GM12864 (cell line): ENCODE results near the gene DVL2.

Source experiments
- DNase-seq: peaks from one replicate; pipeline ENCODE4 v3.0.0-alpha.2; 2011; ENCODE audit warnings: low read depth
- H3K4me3 ChIP-seq: 2 replicates; pipeline ENCODE4 v1.5.1; 2011; ENCODE audit warnings: mild to moderate bottlenecking, low read depth, low read length, control low read depth
- CTCF ChIP-seq: IDR thresholded peaks from 2 replicates; pipeline ENCODE4 v1.5.1; 2011; ENCODE audit warnings: low read depth, mild to moderate bottlenecking, moderate library complexity, low read length, control low read depth, inconsistent platforms; ENCODE audit errors: missing control alignments

DVL2 gene

GRCh38 chr17:7280519-7281073 lies 46.3 kb upstream of the DVL2 start:
- H3K4me3 ChIP-seq: peak overlapping the region; percentile 57
- TF ChIP-seq CTCF: peak; percentile 97
- peak; percentile 59 for DNase-seq

- DNase-seq: no peak
- no peak overlapping the region for H3K4me3 ChIP-seq
- no peak for TF ChIP-seq CTCF
Observed at GRCh38 chr17:7279448-7279847, 45.1 kb upstream of the DVL2 start.

GRCh38 chr17:7266784-7267183 lies 32.5 kb upstream of the DVL2 start:
- DNase-seq: no peak
- no peak overlapping the region for H3K4me3 ChIP-seq
- no peak for TF ChIP-seq CTCF

GRCh38 chr17:7263801-7264078 lies 29.4 kb upstream of the DVL2 start:
- no peak for DNase-seq

GRCh38 chr17:7262935-7263800 lies 28.9 kb upstream of the DVL2 start:
- H3K4me3 ChIP-seq: no peak overlapping the region
- TF ChIP-seq CTCF: no peak
- no peak for DNase-seq

More at GRCh38 chr17:7263801-7264078, 29.4 kb upstream of the DVL2 start:
- H3K4me3 ChIP-seq: no peak overlapping the region
- no peak for TF ChIP-seq CTCF

- no peak for DNase-seq
- H3K4me3 ChIP-seq: peak within 1 kb of the TSS; percentile 34
- TF ChIP-seq CTCF: no peak
Observed at GRCh38 chr17:7262192-7262934, 28.0 kb upstream of the DVL2 start, which contains the start of gene CLDN7. Gene CLDN7 (minus strand): TSS chr17:7262478. CDS start chr17:7262043, 435 bp downstream.
